AG04449 (cell line): ENCODE results near the gene CTNNA2.

Experiments used
- CTCF ChIA-PET: fragments of 350-600 bp; formaldehyde crosslinking; extraction: SDS; loops from one replicate; lab custom pipeline; 2021; ENCODE audit warnings: antibody characterized with exemption; lab: Yijun Ruan, JAX
- POLR2A ChIA-PET: fragments of 400-600, 350-600 bp; formaldehyde crosslinking; extraction: SDS; loops from one replicate; lab custom pipeline; 2020; ENCODE audit warnings: antibody characterized with exemption, inconsistent platforms; lab: Yijun Ruan, JAX
- DNase-seq: peaks from one replicate; pipeline ENCODE4 v3.0.0-alpha.2; 2010; ENCODE audit warnings: low read depth, low spot score
- H3K4me3 ChIP-seq: 2 replicates; pipeline ENCODE4 v1.5.1; 2011; ENCODE audit warnings: low read depth, mild to moderate bottlenecking, control low read depth, low read length
- TF ChIP-seq, protein P1 (sequence below): IDR thresholded peaks from one replicate; pipeline ENCODE4 v1.5.1; 2011; ENCODE audit warnings: mild to moderate bottlenecking, moderate library complexity, low read length, control low read depth, inconsistent platforms; ENCODE audit not compliant: insufficient read depth; ENCODE audit errors: missing control alignments

Gene CTNNA2

DNA sequence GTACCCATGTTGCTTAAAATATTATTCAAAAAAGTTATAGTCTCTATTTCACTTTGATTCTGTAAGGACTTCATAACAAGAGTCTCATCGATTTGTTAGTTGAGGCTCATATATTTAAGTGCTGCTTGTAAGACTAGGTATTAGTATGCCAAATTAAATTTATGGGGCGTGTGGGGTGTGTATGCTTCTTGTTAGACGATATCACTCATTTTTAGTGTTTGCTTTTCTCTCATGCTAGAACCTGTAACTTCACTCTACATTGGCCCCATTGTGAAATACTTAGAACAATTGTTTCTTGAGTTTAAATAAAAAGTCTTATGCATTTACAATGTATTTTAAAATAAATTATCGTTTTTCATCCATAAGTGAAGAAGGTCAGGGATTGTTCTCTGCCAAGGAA lies 63.6 kb downstream of the CTNNA2 start:
- no peak for DNase-seq
- TF ChIP-seq, protein P1, sequence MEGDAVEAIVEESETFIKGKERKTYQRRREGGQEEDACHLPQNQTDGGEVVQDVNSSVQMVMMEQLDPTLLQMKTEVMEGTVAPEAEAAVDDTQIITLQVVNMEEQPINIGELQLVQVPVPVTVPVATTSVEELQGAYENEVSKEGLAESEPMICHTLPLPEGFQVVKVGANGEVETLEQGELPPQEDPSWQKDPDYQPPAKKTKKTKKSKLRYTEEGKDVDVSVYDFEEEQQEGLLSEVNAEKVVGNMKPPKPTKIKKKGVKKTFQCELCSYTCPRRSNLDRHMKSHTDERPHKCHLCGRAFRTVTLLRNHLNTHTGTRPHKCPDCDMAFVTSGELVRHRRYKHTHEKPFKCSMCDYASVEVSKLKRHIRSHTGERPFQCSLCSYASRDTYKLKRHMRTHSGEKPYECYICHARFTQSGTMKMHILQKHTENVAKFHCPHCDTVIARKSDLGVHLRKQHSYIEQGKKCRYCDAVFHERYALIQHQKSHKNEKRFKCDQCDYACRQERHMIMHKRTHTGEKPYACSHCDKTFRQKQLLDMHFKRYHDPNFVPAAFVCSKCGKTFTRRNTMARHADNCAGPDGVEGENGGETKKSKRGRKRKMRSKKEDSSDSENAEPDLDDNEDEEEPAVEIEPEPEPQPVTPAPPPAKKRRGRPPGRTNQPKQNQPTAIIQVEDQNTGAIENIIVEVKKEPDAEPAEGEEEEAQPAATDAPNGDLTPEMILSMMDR, result no peak
- POLR2A ChIA-PET, result no interaction called here
- CTCF ChIA-PET, result no interaction called here
- no peak overlapping the region for H3K4me3 ChIP-seq

DNA sequence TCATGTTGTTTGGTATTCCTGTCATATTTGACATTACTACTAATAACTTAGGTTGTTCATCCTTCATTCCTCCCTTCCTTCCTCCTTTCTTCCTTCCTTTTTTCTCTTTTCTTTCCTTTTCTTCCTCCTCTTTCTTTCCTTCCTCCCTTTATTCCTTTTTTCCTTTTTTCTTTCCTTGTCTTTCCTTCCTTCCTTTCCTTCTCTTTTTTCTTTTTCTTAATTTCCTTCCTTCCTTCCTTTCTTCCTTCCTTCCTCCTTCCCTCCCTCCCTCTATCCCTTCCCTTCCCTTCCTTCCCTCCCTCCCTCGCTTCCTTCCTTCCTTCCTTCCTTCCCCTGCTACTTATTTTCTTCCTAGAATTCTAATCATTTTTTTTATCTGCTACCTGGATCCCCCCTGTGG lies 66.1 kb downstream of the CTNNA2 start:
- no peak for DNase-seq
- CTCF ChIA-PET, result no interaction called here

DNA sequence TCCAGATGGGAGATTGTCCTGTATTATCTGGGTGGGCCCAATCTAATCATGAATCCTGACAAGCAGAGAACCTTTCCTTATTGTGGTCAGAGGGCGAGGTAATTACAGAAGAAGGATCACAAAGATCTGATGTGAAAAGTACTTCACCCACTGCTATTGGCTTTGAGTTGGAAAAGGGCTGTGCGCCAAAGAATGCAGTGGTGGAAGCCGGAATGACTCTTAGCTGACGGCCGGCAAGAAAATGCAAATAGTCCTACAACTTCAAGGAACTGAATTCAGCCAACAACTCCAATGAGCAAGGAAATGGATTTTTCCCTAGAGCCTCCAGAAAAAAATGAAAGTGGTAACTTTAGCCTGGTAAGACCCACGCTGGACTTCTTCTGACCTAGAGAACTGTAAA lies 67.3 kb downstream of the CTNNA2 start:
- ChIA-PET CTCF (no interaction called here), POLR2A (no interaction called here)
- H3K4me3 ChIP-seq, result no peak overlapping the region
- DNase-seq, result no peak
- TF ChIP-seq, protein P1, result no peak

More for the DNA sequence above, 66.1 kb downstream of the CTNNA2 start:
- TF ChIP-seq, protein P1, result no peak
- H3K4me3 ChIP-seq, result no peak overlapping the region
- POLR2A ChIA-PET, result no interaction called here

DNA sequence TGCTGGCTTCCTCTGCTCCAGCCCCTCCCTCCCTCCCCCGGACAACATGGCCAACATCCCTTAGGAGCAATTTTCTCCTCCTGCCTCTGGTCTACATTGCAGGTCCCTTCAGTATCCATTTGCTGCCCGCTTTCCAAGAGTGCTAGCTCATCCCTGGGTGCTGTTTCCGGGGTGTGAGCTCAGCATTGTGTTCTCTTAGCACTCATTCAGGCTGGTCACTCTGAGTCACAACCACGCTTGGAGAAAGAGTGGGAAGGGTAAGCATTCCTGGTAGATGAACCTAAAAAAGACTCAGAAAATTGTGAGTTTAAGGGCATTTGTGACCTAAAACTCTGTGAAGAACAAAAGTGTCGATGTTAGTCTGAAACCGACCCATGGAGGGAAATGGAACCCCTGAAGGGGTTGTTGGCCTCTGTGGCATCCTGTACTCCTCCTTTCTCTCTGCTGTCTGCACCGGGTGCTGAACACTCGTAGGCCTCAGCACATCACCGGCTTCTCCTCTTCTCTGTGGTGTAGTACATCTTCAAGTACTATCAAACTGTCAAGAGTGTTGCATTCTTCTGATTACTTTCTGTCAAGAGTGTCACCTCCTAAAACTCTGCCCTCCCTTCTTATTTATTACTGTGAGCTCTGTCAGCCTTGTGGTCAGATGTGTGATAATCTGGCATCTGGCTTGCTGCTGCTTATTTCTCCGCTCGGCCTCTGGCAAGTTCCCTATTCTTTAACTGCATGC lies 73.0 kb downstream of the CTNNA2 start:
- no peak for DNase-seq
- ChIA-PET CTCF (no interaction called here), POLR2A (no interaction called here)
- no peak overlapping the region for H3K4me3 ChIP-seq
- TF ChIP-seq, protein P1, result no peak

DNA sequence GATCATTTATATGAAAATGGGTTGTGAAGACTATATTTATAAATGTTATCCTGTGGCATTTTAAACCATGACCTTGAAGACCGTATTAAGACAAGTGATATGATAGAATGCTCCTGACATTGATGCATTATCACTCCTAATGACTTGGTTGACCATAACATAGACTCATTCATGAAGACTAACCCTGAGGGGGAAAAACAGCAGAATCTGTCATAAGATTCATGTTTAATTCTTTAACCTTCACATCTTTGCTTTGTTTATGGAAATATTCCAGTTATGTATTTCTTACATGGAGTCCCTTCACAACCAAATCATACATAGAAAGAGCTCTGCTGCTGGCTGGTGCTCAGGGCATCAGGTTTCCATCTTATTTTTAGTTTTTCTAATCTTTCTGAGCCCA lies 78.4 kb downstream of the CTNNA2 start:
- no peak overlapping the region for H3K4me3 ChIP-seq
- ChIA-PET POLR2A (no interaction called here), CTCF (no interaction called here)
- no peak for DNase-seq
- TF ChIP-seq, protein P1, result no peak

DNA sequence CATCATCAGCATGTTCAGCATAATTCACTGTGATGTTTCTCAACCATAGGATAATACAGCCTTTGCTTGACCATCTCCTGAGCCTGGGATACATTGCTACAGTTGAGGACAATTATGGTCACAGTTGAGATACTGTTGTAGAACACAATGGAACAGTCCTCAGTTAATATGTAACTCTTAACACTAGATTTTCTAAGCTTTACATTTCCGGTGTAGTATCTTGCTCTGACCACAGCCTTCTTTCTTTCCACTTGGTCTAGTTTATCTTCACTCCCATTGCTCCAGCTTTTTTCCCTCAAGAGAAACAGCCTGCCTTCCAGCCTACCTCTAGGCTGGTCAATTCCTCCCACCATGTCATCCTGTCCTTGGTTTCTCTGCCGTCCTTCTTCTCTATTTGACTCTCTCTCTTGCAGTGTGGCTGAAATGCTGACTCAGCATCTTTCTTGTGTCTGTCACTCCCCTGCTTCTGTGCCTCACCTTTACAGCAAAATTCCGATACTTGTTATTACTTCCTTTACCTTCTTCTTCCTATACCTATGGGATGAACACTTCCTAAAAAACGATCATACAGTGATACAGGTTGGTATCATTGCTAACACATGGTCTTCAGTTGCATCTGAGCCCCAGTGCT lies 80.5 kb downstream of the CTNNA2 start:
- no peak overlapping the region for H3K4me3 ChIP-seq
- POLR2A ChIA-PET, result no interaction called here
- no peak for DNase-seq
- TF ChIP-seq, protein P1, result no peak
- CTCF ChIA-PET, result no interaction called here
